Measurements from ENCODE around the gene TTC39B. TPM values are rescaled to one million over a fixed set of nuclear protein-coding genes. Genes with fewer than 3 reads are reported as not detected.
A peak's percentile ranks its signal among the peaks of the same experiment; 100 is the strongest.

The TTC39B gene
- total RNA-seq, 6 experiments from 2014 or later: 4.5 to 9.9 (median 7.6) TPM

GRCh38 chr9:15211815-15212495 lies 95.1 kb downstream of the TTC39B start:
- intact Hi-C loops (cut with DNase I): no loop called here
- WGBS (ENCODE audit: insufficient coverage, low coverage, low lambda C conversion rate, missing lambda C conversion rate): 55% methylated on average over 4 of the region's 4 CpGs
- Histone ChIP-seq H3K27me3 (no peaks in the 10 kb centered on the region), H3K4me3 (peak overlapping the region in 1 of 3 donors; percentile 15), H3K9me3 (no peaks in the 10 kb centered on the region), H3K4me1 (peaks cover 0 to 17% (median 5%) of the 10 kb centered on the region in 4 donors), H3K36me3 (no peaks in the 10 kb centered on the region), H3K27ac (peak overlapping the region in 2 of 3 donors; percentile 1 to 38)
- no peak for DNase-seq
- ATAC-seq: peak; percentile 69 to 79 (median 72)
- TF ChIP-seq POLR2A (IDR thresholded peaks at IDR 0.05): no peak
- no peak for TF ChIP-seq CTCF (IDR thresholded peaks at IDR 0.05)

- no peaks in the 10 kb centered on the region for H3K9me3 ChIP-seq
- 41% methylated on average over 6 of the region's 6 CpGs for WGBS (ENCODE audit: insufficient coverage, low coverage, low lambda C conversion rate, missing lambda C conversion rate)
- no peaks in the 10 kb centered on the region for H3K36me3 ChIP-seq
- TF ChIP-seq CTCF (IDR thresholded peaks at IDR 0.05) (peak; percentile 79 to 94 (median 92)), POLR2A (IDR thresholded peaks at IDR 0.05) (no peak)
- DNase-seq (peak in 1 of 3 donors; percentile 55), ATAC-seq (peak; percentile 95 to 97 (median 96))
- peak overlapping the region in 1 of 3 donors; percentile 15 for H3K4me3 ChIP-seq
- peaks cover 0 to 17% (median 5%) of the 10 kb centered on the region in 4 donors for H3K4me1 ChIP-seq
- intact Hi-C loops (cut with DNase I): no loop called here
- H3K27me3 ChIP-seq: no peaks in the 10 kb centered on the region
- H3K27ac ChIP-seq: peak overlapping the region in 2 of 3 donors; percentile 1 to 38
Observed at GRCh38 chr9:15211160-15211814, 95.7 kb downstream of the TTC39B start.

- Histone ChIP-seq H3K4me3 (no peak overlapping the region), H3K4me1 (peaks cover 0 to 11% (median 3%) of the 10 kb centered on the region in 4 donors), H3K27ac (no peak overlapping the region), H3K27me3 (no peaks in the 10 kb centered on the region), H3K36me3 (no peaks in the 10 kb centered on the region), H3K9me3 (no peaks in the 10 kb centered on the region)
- 90% methylated on average over 3 of the region's 3 CpGs for WGBS (ENCODE audit: insufficient coverage, low coverage, low lambda C conversion rate, missing lambda C conversion rate)
- intact Hi-C loops (cut with DNase I): no loop called here
- TF ChIP-seq CTCF (IDR thresholded peaks at IDR 0.05): no peak
- no peak for TF ChIP-seq POLR2A (IDR thresholded peaks at IDR 0.05)
- no peak for DNase-seq
- ATAC-seq: no peak
Observed at GRCh38 chr9:15206903-15207696, 99.9 kb downstream of the TTC39B start.

- TF ChIP-seq CTCF (IDR thresholded peaks at IDR 0.05): no peak
- TF ChIP-seq POLR2A (IDR thresholded peaks at IDR 0.05): no peak
- Histone ChIP-seq H3K9me3 (no peaks in the 10 kb centered on the region), H3K36me3 (no peaks in the 10 kb centered on the region), H3K4me3 (no peak overlapping the region), H3K27ac (no peak overlapping the region), H3K27me3 (no peaks in the 10 kb centered on the region), H3K4me1 (no peaks in the 10 kb centered on the region)
- ATAC-seq (no peak), DNase-seq (no peak)
- WGBS (ENCODE audit: insufficient coverage, low coverage, low lambda C conversion rate, missing lambda C conversion rate): 90% methylated on average over 7 of the region's 7 CpGs
- intact Hi-C loops (cut with DNase I): no loop called here
Observed at GRCh38 chr9:15205632-15206420, 101.2 kb downstream of the TTC39B start.
